ENCODE data around the gene IL17REL.

IL17REL gene

GRCh38 chr22:49966041-49966773 lies 46.4 kb downstream of the IL17REL start:
- no peak for DNase-seq

- no peak for DNase-seq
Measured at GRCh38 chr22:49965091-49966040, 47.2 kb downstream of the IL17REL start.

- peak; percentile 61 for DNase-seq
Measured at GRCh38 chr22:49964136-49965090, 48.2 kb downstream of the IL17REL start.

DNA sequence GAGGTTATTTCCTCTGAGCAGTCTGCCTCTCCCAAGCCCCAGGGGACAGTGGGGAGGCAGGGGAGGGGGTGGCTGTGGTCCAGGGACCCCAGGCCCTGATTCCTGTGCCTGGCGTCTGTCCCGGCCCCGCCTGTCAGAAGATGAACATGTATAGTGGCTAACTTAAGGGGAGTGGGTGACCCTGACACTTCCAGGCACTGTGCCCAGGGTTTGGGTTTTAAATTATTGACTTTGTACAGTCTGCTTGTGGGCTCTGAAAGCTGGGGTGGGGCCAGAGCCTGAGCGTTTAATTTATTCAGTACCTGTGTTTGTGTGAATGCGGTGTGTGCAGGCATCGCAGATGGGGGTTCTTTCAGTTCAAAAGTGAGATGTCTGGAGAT lies 48.9 kb downstream of the IL17REL start:
- peak; percentile 41 for DNase-seq

DNA sequence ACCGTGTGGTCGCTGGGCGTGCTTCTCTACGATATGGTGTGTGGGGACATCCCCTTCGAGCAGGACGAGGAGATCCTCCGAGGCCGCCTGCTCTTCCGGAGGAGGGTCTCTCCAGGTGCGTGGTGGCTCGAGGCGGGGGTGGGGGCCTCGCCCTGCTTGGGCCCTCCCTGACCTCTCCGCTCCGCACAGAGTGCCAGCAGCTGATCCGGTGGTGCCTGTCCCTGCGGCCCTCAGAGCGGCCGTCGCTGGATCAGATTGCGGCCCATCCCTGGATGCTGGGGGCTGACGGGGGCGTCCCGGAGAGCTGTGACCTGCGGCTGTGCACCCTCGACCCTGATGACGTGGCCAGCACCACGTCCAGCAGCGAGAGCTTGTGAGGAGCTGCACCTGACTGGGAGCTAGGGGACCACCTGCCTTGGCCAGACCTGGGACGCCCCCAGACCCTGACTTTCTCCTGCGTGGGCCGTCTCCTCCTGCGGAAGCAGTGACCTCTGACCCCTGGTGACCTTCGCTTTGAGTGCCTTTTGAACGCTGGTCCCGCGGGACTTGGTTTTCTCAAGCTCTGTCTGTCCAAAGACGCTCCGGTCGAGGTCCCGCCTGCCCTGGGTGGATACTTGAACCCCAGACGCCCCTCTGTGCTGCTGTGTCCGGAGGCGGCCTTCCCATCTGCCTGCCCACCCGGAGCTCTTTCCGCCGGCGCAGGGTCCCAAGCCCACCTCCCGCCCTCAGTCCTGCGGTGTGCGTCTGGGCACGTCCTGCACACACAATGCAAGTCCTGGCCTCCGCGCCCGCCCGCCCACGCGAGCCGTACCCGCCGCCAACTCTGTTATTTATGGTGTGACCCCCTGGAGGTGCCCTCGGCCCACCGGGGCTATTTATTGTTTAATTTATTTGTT lies 49.6 kb downstream of the IL17REL start:
- DNase-seq = no peak

GRCh38 chr22:49962012-49962750 lies 50.4 kb downstream of the IL17REL start:
- peak; percentile 93 for DNase-seq

- no peak for DNase-seq
Measured at GRCh38 chr22:49961601-49962011, 51.0 kb downstream of the IL17REL start.

DNA sequence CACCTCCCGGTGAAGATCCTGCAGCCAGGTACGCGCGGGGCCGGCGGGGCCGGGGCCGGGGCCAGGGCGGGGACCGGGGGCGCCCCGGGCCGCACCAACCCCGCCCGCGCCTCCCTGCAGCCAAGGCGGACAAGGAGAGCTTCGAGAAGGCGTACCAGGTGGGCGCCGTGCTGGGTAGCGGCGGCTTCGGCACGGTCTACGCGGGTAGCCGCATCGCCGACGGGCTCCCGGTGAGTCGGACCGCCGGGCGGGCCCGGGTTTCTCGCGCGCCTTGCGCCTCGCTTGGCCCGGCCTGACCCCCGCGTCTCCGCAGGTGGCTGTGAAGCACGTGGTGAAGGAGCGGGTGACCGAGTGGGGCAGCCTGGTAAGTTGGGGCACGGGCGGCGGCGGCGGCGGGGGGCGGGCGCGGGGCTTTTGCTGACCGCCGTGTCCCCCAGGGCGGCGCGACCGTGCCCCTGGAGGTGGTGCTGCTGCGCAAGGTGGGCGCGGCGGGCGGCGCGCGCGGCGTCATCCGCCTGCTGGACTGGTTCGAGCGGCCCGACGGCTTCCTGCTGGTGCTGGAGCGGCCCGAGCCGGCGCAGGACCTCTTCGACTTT lies 51.5 kb downstream of the IL17REL start:
- DNase-seq = peak; percentile 43

- DNase-seq = peak; percentile 96
Measured at GRCh38 chr22:49960159-49961004, 52.2 kb downstream of the IL17REL start, which contains the start of gene PIM3. Gene PIM3, plus strand, starts transcription at chr22:49960772. Its CDS starts 176 bp downstream, at chr22:49960948.

- DNase-seq = peak; percentile 39
Measured at GRCh38 chr22:49959782-49960158, 52.8 kb downstream of the IL17REL start.

- DNase-seq = no peak
Measured at GRCh38 chr22:49958931-49959781, 53.4 kb downstream of the IL17REL start.

DNA sequence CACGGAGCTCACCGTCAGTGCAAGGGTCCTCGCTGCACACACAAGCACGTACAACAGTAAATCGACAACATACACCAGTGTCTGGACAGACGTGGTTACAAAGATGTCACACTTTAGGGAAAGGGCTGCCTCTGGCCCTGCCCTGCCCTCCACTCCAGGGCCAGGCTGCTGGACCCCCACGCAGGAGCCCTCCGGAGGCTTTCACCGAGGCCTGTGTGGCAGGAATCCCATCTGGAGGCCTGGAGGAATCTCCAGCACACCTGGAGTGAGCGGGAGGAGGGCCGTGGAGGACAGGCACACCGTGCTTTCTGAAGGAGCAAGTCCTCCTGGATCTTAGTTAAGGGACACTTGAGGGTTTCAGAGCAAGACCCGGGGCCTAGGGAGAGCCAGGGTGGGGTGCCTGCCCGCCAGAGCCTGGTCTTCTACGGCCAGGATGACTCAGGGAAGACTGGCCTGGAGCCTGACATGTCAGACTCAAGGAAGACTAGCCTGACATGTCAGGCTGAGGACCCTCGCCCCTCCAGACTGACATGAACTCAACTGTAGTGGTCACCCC lies 54.1 kb downstream of the IL17REL start:
- DNase-seq = no peak

GRCh38 chr22:49957826-49958365 lies 54.7 kb downstream of the IL17REL start:
- DNase-seq = no peak

DNA sequence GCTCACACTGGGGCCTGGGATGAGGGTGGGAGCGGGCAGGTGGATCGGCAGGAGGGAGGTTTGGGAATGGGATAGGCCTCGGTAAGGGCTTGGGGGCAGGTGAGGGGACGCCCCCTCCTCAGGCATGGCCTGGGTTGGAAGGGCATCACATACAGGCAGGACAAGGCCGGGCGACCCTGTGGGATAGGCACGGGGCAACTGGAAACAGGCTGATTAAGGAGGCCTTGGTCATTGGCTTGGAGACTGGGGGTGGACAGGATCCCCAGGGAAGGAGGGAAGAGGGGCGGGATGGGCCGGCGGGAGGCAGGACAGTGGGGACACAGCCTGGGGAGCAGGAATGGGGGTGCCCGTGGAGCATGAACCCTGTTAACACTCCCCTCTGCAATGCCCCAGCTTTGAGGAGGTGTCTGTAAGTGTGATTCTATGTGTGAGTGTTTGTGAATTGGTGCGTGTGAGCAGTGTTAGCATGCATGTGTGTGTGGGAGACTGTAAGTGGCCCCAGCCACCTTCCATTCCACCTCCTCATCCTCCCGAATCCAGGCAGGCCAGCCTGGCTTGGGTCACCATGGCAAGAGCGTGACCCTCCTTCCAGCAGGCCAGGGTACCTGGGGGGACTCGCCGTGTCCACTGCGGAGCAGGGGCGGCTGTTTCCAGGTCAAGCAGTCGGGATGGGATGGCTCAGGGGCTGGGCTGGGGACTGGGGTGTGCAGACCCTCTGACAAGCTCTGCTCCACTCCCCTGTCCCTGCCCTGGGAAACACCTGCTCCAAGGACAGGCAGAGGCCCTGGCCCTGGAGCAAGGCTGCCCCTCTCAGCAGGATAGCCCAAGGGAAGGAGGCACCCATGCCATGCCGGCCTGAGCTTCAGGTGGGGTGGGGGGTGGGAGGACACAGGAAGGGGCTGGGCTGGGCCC lies 55.4 kb downstream of the IL17REL start:
- DNase-seq = no peak

GRCh38 chr22:49956418-49956770 lies 56.2 kb downstream of the IL17REL start:
- no peak for DNase-seq

GRCh38 chr22:49955581-49956417 lies 56.8 kb downstream of the IL17REL start:
- no peak for DNase-seq

Data from CD4-positive, alpha-beta T cell treated with Interleukin-17A for 1 hour (primary cell).